Liver (tissue), 9 donors: ENCODE results near the gene MTARC1. TPM values are rescaled to one million over a fixed set of nuclear protein-coding genes. Genes with fewer than 3 reads are reported as not detected.

Experiments
- DNase-seq: peaks from one replicate; pipeline ENCODE4 v3.0.0-alpha.2; 2017; ENCODE audit warnings: low spot score
- H3K27ac ChIP-seq, 2 donors: one replicate each; pipeline ENCODE4 v1.7.0; 2013; ENCODE audit warnings: inconsistent platforms in 2 of 2, low read length in 2 of 2, control low read depth in 1 of 2, low read depth in 1 of 2, mild to moderate bottlenecking in 1 of 2
- H3K27me3 ChIP-seq, 4 donors: one replicate each; pipeline versions ENCODE4 v1.6.1 to v1.7.0; 2013; ENCODE audit warnings: low read length in 3 of 4, inconsistent platforms in 1 of 4, mild to moderate bottlenecking in 1 of 4, moderate library complexity in 1 of 4; ENCODE audit not compliant: control insufficient read depth in 4 of 4, insufficient read depth in 4 of 4
- H3K36me3 ChIP-seq, 4 donors: one replicate each; pipeline versions ENCODE4 v1.6.1 to v1.7.0; 2013; ENCODE audit warnings: low read length in 3 of 4, mild to moderate bottlenecking in 3 of 4, low read depth in 1 of 4, moderate library complexity in 1 of 4; ENCODE audit not compliant: control insufficient read depth in 4 of 4, insufficient read depth in 3 of 4
- H3K4me1 ChIP-seq, 4 donors: one replicate each; pipeline versions ENCODE4 v1.6.1 to v1.7.0; 2013; ENCODE audit warnings: low read length in 3 of 4, mild to moderate bottlenecking in 3 of 4, moderate library complexity in 1 of 4; ENCODE audit not compliant: control insufficient read depth in 4 of 4, insufficient read depth in 4 of 4
- H3K4me3 ChIP-seq, 3 donors: one replicate each; pipeline versions ENCODE4 v1.6.1 to v1.7.0; 2013; ENCODE audit warnings: low read length in 3 of 3, control low read depth in 1 of 3, low read depth in 1 of 3, mild to moderate bottlenecking in 1 of 3
- H3K9ac ChIP-seq, 2 donors: one replicate each; pipeline ENCODE4 v1.7.0; 2013; ENCODE audit warnings: low read length in 2 of 2, mild to moderate bottlenecking in 2 of 2, moderate library complexity in 2 of 2, control low read depth in 1 of 2, low read depth in 1 of 2
- H3K9me3 ChIP-seq, 4 donors: one replicate each; pipeline versions ENCODE4 v1.6.1 to v1.7.0; 2013; ENCODE audit warnings: low read length in 3 of 4; ENCODE audit not compliant: control insufficient read depth in 4 of 4
- EGR1 ChIP-seq, 2 donors: IDR thresholded peaks; 2 replicates each; pipeline ENCODE4 v1.6.1; 2016 to 2018; ENCODE audit warnings: antibody characterized with exemption in 2 of 2, low read depth in 2 of 2
- FOXA1 ChIP-seq: IDR thresholded peaks from 2 replicates; pipeline ENCODE4 v1.6.1; 2016; ENCODE audit warnings: antibody characterized with exemption
- FOXA2 ChIP-seq: IDR thresholded peaks from 2 replicates; pipeline ENCODE4 v1.6.1; 2016; ENCODE audit warnings: antibody characterized with exemption
- GABPA ChIP-seq, 2 donors: IDR thresholded peaks in 1 of 2; conservative IDR thresholded peaks in 1 of 2; 2 replicates each; pipeline ENCODE4 v1.6.1; 2016; ENCODE audit warnings: antibody characterized with exemption in 2 of 2, mild to moderate bottlenecking in 1 of 2, moderate library complexity in 1 of 2
- HNF4A ChIP-seq, 2 donors: conservative IDR thresholded peaks; 2 replicates each; pipeline ENCODE4 v1.6.1; 2016; ENCODE audit warnings: antibody characterized with exemption in 2 of 2, mild to moderate bottlenecking in 2 of 2
- HNF4G ChIP-seq: IDR thresholded peaks from 2 replicates; pipeline ENCODE4 v1.6.1; 2016; ENCODE audit warnings: antibody characterized with exemption
- JUND ChIP-seq, 2 donors: IDR thresholded peaks; 2 replicates each; pipeline ENCODE4 v1.6.1; 2016; ENCODE audit warnings: antibody characterized with exemption in 2 of 2
- RAD21 ChIP-seq, 2 donors: IDR thresholded peaks; 2 replicates each; pipeline ENCODE4 v1.6.1; 2016; ENCODE audit warnings: antibody characterized with exemption in 2 of 2, mild to moderate bottlenecking in 2 of 2
- SP1 ChIP-seq: IDR thresholded peaks from 2 replicates; pipeline ENCODE4 v1.6.1; 2018; ENCODE audit warnings: antibody characterized with exemption, mild to moderate bottlenecking
- TAF1 ChIP-seq: conservative IDR thresholded peaks from 2 replicates; pipeline ENCODE4 v1.6.1; 2016; ENCODE audit warnings: antibody characterized with exemption, mild to moderate bottlenecking
- YY1 ChIP-seq: IDR thresholded peaks from 2 replicates; pipeline ENCODE4 v1.6.1; 2016; ENCODE audit warnings: antibody characterized with exemption, mild to moderate bottlenecking
- WGBS: extraction: QIAGEN DNeasy Blood & Tissue Kit; methylation state at CpG from one replicate; pipeline ENCODE4 v1.1.7; 2013; 5-methylcytosine and 5-hydroxymethylcytosine counted together
- polyA plus RNA-seq, 2 donors: library from polyadenylated mRNA; stranded (reverse) in 1 of 2; unstranded in 1 of 2; fragments of 200-250 nt in 1 of 2; fragments of >200 nt in 1 of 2; fragmentation: Nextera tagmentation in 1 of 2; extraction: Ambion mirVana in 1 of 2; gene quantifications; one replicate each; pipeline versions ENCODE4 v1.2.1 to v1.2.3, GENCODE V29; 2013 to 2015
- total RNA-seq, 2 donors: library from RNA; depleted of rRNA; stranded (reverse); fragments of >200 nt; gene quantifications; one replicate each; pipeline ENCODE4 v1.2.3, GENCODE V29; 2014
- TF ChIP-seq, protein P1 (sequence below): fragments of 150-350 bp; IDR thresholded peaks from 2 replicates; pipeline ENCODE4 v1.5.1; 2017; ENCODE audit warnings: improper control_type of control experiment, low read depth, low read length; ENCODE audit not compliant: missing input control
- TF ChIP-seq, protein P2 (sequence below): IDR thresholded peaks from 2 replicates; pipeline ENCODE4 v1.6.1; 2016; ENCODE audit warnings: antibody characterized with exemption
- TF ChIP-seq, protein P3 (sequence below): IDR thresholded peaks from 2 replicates; pipeline ENCODE4 v1.6.1; 2016; ENCODE audit warnings: antibody characterized with exemption, mild to moderate bottlenecking
- TF ChIP-seq, protein P4 (sequence below): IDR thresholded peaks from 2 replicates; pipeline ENCODE4 v1.6.1; 2016; ENCODE audit warnings: antibody characterized with exemption
- TF ChIP-seq, protein P5 (sequence below): IDR thresholded peaks from 2 replicates; pipeline ENCODE4 v1.6.1; 2016; ENCODE audit warnings: antibody characterized with exemption
- donor health status: healthy.
- donor health status: healthy.
- donor health status: healthy.
- donor health status: healthy.
- donor health status: healthy.

Gene MTARC1
- total and polyA plus RNA-seq, 4 donors, result 9.8 to 71.3 (median 21.5) TPM

DNA sequence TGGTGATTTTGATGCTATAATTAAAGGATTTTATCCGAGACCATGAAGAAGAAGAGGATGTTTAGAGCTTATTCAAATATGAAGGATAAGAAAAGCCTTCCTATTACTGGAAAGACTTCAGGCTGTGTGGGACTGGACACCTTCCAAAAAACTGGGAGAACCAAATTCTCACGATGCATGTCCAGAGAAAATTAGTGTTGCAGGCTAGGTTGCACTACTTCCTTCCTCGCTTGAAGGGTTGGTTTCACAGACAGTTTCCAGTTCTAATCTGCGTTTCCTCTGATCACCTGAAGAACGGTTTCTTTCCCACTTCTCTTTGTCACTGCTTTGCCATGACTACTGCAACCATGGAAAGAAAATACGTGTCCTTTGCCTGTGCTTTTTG is 36.6 kb upstream of the MTARC1 start:
- 12% methylated on average over 6 of the region's 6 CpGs for WGBS
- Histone ChIP-seq H3K4me1 (peaks cover 10 to 61% (median 45%) of the 10 kb centered on the region in 4 donors), H3K9me3 (no peaks in the 10 kb centered on the region), H3K9ac (peak overlapping the region; percentile 42 to 93), H3K36me3 (peaks cover 1 to 8% (median 5%) of the 10 kb centered on the region in 4 donors), H3K27ac (peak overlapping the region; percentile 23 to 50), H3K27me3 (no peaks in the 10 kb centered on the region), H3K4me3 (peak overlapping the region; percentile 63 to 85 (median 82))
- DNase-seq, result no peak
- TF ChIP-seq, protein P1, sequence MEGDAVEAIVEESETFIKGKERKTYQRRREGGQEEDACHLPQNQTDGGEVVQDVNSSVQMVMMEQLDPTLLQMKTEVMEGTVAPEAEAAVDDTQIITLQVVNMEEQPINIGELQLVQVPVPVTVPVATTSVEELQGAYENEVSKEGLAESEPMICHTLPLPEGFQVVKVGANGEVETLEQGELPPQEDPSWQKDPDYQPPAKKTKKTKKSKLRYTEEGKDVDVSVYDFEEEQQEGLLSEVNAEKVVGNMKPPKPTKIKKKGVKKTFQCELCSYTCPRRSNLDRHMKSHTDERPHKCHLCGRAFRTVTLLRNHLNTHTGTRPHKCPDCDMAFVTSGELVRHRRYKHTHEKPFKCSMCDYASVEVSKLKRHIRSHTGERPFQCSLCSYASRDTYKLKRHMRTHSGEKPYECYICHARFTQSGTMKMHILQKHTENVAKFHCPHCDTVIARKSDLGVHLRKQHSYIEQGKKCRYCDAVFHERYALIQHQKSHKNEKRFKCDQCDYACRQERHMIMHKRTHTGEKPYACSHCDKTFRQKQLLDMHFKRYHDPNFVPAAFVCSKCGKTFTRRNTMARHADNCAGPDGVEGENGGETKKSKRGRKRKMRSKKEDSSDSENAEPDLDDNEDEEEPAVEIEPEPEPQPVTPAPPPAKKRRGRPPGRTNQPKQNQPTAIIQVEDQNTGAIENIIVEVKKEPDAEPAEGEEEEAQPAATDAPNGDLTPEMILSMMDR, result no peak
- TF ChIP-seq, protein P2, sequence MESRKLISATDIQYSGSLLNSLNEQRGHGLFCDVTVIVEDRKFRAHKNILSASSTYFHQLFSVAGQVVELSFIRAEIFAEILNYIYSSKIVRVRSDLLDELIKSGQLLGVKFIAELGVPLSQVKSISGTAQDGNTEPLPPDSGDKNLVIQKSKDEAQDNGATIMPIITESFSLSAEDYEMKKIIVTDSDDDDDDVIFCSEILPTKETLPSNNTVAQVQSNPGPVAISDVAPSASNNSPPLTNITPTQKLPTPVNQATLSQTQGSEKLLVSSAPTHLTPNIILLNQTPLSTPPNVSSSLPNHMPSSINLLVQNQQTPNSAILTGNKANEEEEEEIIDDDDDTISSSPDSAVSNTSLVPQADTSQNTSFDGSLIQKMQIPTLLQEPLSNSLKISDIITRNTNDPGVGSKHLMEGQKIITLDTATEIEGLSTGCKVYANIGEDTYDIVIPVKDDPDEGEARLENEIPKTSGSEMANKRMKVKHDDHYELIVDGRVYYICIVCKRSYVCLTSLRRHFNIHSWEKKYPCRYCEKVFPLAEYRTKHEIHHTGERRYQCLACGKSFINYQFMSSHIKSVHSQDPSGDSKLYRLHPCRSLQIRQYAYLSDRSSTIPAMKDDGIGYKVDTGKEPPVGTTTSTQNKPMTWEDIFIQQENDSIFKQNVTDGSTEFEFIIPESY, result peak; percentile 35
- TF ChIP-seq RAD21 (IDR thresholded peaks at IDR 0.05), result no peak
- TF ChIP-seq, protein P3, sequence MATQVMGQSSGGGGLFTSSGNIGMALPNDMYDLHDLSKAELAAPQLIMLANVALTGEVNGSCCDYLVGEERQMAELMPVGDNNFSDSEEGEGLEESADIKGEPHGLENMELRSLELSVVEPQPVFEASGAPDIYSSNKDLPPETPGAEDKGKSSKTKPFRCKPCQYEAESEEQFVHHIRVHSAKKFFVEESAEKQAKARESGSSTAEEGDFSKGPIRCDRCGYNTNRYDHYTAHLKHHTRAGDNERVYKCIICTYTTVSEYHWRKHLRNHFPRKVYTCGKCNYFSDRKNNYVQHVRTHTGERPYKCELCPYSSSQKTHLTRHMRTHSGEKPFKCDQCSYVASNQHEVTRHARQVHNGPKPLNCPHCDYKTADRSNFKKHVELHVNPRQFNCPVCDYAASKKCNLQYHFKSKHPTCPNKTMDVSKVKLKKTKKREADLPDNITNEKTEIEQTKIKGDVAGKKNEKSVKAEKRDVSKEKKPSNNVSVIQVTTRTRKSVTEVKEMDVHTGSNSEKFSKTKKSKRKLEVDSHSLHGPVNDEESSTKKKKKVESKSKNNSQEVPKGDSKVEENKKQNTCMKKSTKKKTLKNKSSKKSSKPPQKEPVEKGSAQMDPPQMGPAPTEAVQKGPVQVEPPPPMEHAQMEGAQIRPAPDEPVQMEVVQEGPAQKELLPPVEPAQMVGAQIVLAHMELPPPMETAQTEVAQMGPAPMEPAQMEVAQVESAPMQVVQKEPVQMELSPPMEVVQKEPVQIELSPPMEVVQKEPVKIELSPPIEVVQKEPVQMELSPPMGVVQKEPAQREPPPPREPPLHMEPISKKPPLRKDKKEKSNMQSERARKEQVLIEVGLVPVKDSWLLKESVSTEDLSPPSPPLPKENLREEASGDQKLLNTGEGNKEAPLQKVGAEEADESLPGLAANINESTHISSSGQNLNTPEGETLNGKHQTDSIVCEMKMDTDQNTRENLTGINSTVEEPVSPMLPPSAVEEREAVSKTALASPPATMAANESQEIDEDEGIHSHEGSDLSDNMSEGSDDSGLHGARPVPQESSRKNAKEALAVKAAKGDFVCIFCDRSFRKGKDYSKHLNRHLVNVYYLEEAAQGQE, result peak; percentile 7

DNA sequence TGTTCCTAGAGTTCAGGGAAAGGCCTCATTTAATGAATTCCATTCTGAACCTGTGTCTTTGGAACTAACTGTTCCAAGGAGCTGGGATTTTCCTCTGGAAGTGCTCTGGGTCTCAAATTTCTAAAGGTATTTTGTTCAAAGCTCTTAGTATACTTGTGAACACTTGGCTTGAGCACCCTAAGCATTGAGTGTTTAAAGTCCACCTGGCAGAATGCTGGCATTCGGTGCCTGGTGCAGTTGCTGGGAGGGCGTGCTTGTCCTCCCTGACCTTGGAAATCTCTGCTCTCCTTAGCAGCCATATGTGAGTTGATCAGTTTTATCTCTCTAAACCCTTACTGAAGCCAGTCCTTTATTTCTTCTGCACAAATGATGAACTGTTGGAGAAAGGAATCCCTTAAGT is 35.6 kb upstream of the MTARC1 start:
- Histone ChIP-seq H3K9me3 (no peaks in the 10 kb centered on the region), H3K4me1 (peaks cover 10 to 64% (median 47%) of the 10 kb centered on the region in 4 donors), H3K36me3 (peaks cover 4 to 18% (median 13%) of the 10 kb centered on the region in 4 donors), H3K27ac (peak overlapping the region; percentile 28 to 64), H3K9ac (peak overlapping the region; percentile 28 to 93), H3K4me3 (peak overlapping the region; percentile 63 to 85 (median 82)), H3K27me3 (no peaks in the 10 kb centered on the region)
- 24% methylated on average over 2 of the region's 2 CpGs for WGBS
- DNase-seq, result no peak
- TF ChIP-seq EGR1 (IDR thresholded peaks at IDR 0.05; ENCODE audit: low read depth in 2 of 2), result no peak
- TF ChIP-seq SP1, result no peak
- TF ChIP-seq, protein P1, result no peak
- TF ChIP-seq TAF1, result no peak
- peak; percentile 20 for TF ChIP-seq FOXA2
- TF ChIP-seq YY1, result no peak
- TF ChIP-seq, protein P2, result no peak
- TF ChIP-seq, protein P4, sequence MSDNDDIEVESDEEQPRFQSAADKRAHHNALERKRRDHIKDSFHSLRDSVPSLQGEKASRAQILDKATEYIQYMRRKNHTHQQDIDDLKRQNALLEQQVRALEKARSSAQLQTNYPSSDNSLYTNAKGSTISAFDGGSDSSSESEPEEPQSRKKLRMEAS, result no peak
- TF ChIP-seq, protein P5, sequence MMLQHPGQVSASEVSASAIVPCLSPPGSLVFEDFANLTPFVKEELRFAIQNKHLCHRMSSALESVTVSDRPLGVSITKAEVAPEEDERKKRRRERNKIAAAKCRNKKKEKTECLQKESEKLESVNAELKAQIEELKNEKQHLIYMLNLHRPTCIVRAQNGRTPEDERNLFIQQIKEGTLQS, result no peak
- TF ChIP-seq RAD21 (IDR thresholded peaks at IDR 0.05), result peak in 1 of 2 donors; percentile 16
- TF ChIP-seq HNF4A (conservative IDR thresholded peaks at IDR 0.05), result peak; percentile 76 to 82
- TF ChIP-seq GABPA (IDR thresholded peaks at IDR 0.05 in 1 of 2, conservative IDR thresholded peaks at IDR 0.05 in 1 of 2), result no peak
- no peak for TF ChIP-seq JUND (IDR thresholded peaks at IDR 0.05)
- no peak for TF ChIP-seq FOXA1
- TF ChIP-seq HNF4G, result peak; percentile 47
